A673 (cell line): Measurements from ENCODE around the gene ABI3. TPM values are rescaled to one million over a fixed set of nuclear protein-coding genes. Genes with fewer than 3 reads are reported as not detected.

Source experiments
- BruUV-seq: library from RNA; stranded (reverse); fragments of 400-500 nt; replicated peaks from 2 replicates; lab custom pipeline; 2021; lab: Mats Ljungman, UMichigan
- CTCF ChIA-PET: fragments of 300-600 bp; sonication (Branson Sonifier 250); formaldehyde crosslinking; loops from one replicate; lab custom pipeline; 2022; ENCODE audit warnings: antibody characterized with exemption; lab: Charles Lee
- POLR2A ChIA-PET: fragments of 300-600 bp; sonication (Branson Sonifier 250); formaldehyde crosslinking; loops from one replicate; lab custom pipeline; 2022; ENCODE audit warnings: antibody characterized with exemption; ENCODE audit not compliant: low non-redundant PET; lab: Charles Lee
- DNase-seq: peaks from one replicate; pipeline ENCODE4 v3.0.0-alpha.2; 2015; ENCODE audit warnings: low spot score
- H3K27ac ChIP-seq: fragments of 200-600 bp; sonication (generic); 2 replicates; pipeline ENCODE4 v1.5.1; 2016; ENCODE audit warnings: mixed run types, low read depth, mild to moderate bottlenecking, mixed read lengths, antibody characterized with exemption, low read length; ENCODE audit not compliant: poor library complexity, severe bottlenecking
- H3K27me3 ChIP-seq: fragments of 200-600 bp; sonication (generic); replicated peaks from 2 replicates; pipeline ENCODE4 v1.6.1; 2017; ENCODE audit warnings: mixed run types, low read depth, mild to moderate bottlenecking, mixed read lengths, antibody characterized with exemption, low read length; ENCODE audit not compliant: insufficient read depth, poor library complexity
- H3K36me3 ChIP-seq: fragments of 200-600 bp; sonication (generic); 2 replicates; pipeline ENCODE4 v1.6.1; 2016; ENCODE audit warnings: mixed run types, mild to moderate bottlenecking, mixed read lengths, antibody characterized with exemption, low read length; ENCODE audit not compliant: insufficient read depth, poor library complexity, severe bottlenecking
- H3K4me1 ChIP-seq: fragments of 200-600 bp; sonication (generic); 2 replicates; pipeline ENCODE4 v1.6.1; 2017; ENCODE audit warnings: mixed run types, mild to moderate bottlenecking, mixed read lengths, antibody characterized with exemption, low read length; ENCODE audit not compliant: insufficient read depth, poor library complexity, severe bottlenecking
- H3K4me3 ChIP-seq: fragments of 200-600 bp; sonication (generic); 2 replicates; pipeline ENCODE4 v1.5.1; 2016; ENCODE audit warnings: low read depth, mixed run types, mild to moderate bottlenecking, mixed read lengths, low read length; ENCODE audit not compliant: poor library complexity, severe bottlenecking
- H3K9me3 ChIP-seq: fragments of 200-600 bp; sonication (generic); 2 replicates; pipeline ENCODE4 v1.6.1; 2016; ENCODE audit warnings: mixed run types, low read depth, mild to moderate bottlenecking, mixed read lengths, antibody characterized with exemption, low read length; ENCODE audit not compliant: poor library complexity, severe bottlenecking
- EZH2 ChIP-seq: fragments of 200-600 bp; sonication (generic); IDR thresholded peaks from 2 replicates; pipeline ENCODE4 v1.6.1; 2017; ENCODE audit warnings: borderline replicate concordance, low read depth, mild to moderate bottlenecking, mixed read lengths, antibody characterized with exemption, low read length; ENCODE audit not compliant: poor library complexity, severe bottlenecking
- intact Hi-C: fragments of 100-400 bp; cut with micrococcal nuclease; formaldehyde crosslinking; loops from one replicate; pipeline ENCODE4 v1.10.0; 2022; ENCODE audit not compliant: unreplicated experiment
- total RNA-seq: library from RNA; stranded (reverse); gene quantifications from 2 replicates; pipeline ENCODE4 v1.2.3, GENCODE V29; 2021
- TF ChIP-seq, protein P1 (sequence below): fragments of 300-800, 200-600 bp; sonication (generic); conservative IDR thresholded peaks from 2 replicates; pipeline ENCODE4 v1.5.1; 2017; ENCODE audit warnings: low read depth, mild to moderate bottlenecking, antibody characterized with exemption, low read length, moderate library complexity, mixed read lengths

ABI3 gene
- total RNA-seq, 1 experiment from 2014 or later, result 9.7 TPM

DNA sequence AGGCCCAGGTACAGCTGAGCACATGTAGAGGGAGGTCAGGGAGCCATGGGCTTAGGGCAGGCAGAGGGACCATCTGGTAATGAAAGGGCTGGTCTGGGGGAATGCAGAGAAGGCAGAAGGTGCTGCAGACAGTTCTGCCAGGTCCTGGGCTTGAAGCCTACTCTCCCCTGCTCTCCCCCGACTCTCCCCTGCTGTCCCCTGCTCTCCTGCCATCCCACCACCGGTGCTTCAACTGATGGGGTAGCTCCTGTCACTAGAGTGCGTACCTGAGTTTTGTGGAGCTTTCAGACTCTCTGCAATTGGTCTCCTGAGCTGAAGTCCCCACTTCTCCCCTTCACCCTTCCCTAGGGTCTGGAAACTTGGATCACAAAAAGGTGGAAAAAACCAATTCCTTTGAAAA, 57.4 kb downstream of the ABI3 start:
- BruUV-seq, result no TSS peak

DNA sequence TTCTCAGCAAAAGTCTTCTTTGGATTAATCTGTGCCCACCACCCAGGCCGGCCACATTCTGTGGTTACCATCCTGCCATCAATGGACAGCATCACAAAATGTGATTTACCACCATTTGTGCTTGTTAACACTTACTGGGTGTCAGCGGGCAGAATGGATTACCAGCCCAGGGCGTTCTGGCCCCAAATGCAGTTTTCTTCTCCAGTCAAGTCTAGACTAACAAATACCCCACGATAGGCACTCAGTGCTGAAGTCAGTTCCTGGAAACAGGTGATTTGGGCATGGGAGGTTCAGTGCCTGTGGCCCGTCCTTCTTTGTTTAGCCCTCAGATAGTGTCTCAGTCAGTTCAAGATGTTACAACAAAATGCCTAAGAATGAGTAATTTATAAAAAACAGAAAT, 58.8 kb downstream of the ABI3 start:
- intact Hi-C loops, result no loop called here
- Histone ChIP-seq H3K36me3 (no peaks in the 10 kb centered on the region), H3K4me1 (no peaks in the 10 kb centered on the region), H3K27me3 (no peaks in the 10 kb centered on the region), H3K27ac (no peak overlapping the region), H3K9me3 (no peaks in the 10 kb centered on the region), H3K4me3 (no peak overlapping the region)
- no TSS peak for BruUV-seq
- DNase-seq, result no peak
- TF ChIP-seq, protein P1, sequence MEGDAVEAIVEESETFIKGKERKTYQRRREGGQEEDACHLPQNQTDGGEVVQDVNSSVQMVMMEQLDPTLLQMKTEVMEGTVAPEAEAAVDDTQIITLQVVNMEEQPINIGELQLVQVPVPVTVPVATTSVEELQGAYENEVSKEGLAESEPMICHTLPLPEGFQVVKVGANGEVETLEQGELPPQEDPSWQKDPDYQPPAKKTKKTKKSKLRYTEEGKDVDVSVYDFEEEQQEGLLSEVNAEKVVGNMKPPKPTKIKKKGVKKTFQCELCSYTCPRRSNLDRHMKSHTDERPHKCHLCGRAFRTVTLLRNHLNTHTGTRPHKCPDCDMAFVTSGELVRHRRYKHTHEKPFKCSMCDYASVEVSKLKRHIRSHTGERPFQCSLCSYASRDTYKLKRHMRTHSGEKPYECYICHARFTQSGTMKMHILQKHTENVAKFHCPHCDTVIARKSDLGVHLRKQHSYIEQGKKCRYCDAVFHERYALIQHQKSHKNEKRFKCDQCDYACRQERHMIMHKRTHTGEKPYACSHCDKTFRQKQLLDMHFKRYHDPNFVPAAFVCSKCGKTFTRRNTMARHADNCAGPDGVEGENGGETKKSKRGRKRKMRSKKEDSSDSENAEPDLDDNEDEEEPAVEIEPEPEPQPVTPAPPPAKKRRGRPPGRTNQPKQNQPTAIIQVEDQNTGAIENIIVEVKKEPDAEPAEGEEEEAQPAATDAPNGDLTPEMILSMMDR, result no peak
- no peak for TF ChIP-seq EZH2
- ChIA-PET CTCF (no interaction called here), POLR2A (no interaction called here)

More for the DNA sequence above, 57.4 kb downstream of the ABI3 start:
- POLR2A ChIA-PET, result no interaction called here
- no peak overlapping the region for H3K4me3 ChIP-seq
- H3K27ac ChIP-seq, result no peak overlapping the region
- no peaks in the 10 kb centered on the region for H3K9me3 ChIP-seq
- no peaks in the 10 kb centered on the region for H3K4me1 ChIP-seq
- no peak for DNase-seq
- no peaks in the 10 kb centered on the region for H3K36me3 ChIP-seq
- no peak for TF ChIP-seq EZH2
- TF ChIP-seq, protein P1, result no peak
- CTCF ChIA-PET, result no interaction called here
- intact Hi-C loops, result no loop called here
- H3K27me3 ChIP-seq, result no peaks in the 10 kb centered on the region

Other genes starting within 250 kb of the ABI3 start
- gene GIP, start 242.1 kb upstream of the ABI3 start, total RNA-seq, result 0.88 and 1.1 TPM in 2 replicates
- 495 and 517 TPM in 2 replicates for gene IGF2BP1, start 213.3 kb upstream of the ABI3 start, total RNA-seq
- gene B4GALNT2, start 77.9 kb upstream of the ABI3 start, total RNA-seq, result not detected in 2 replicates
- 9.2 and 9.6 TPM in 2 replicates for gene GNGT2, start 133 bp upstream of the ABI3 start, total RNA-seq
- gene PHOSPHO1, start 20.1 kb downstream of the ABI3 start, total RNA-seq, result 88.6 and 98.3 TPM in 2 replicates
- gene ZNF652, start 151.5 kb downstream of the ABI3 start, total RNA-seq, result 32.1 and 41.5 TPM in 2 replicates
- gene PHB1, start 204.2 kb downstream of the ABI3 start, total RNA-seq, result 430 and 451 TPM in 2 replicates